K562 (cell line): ENCODE results near the gene REPS1. TPM values are rescaled to one million over a fixed set of nuclear protein-coding genes. Genes with fewer than 3 reads are reported as not detected.

ENCODE experiments used
- ATAC-seq: fragments of 200-7000 bp; cut with Tn5 transposase; 3 replicates; pipeline ENCODE4 v1.9.1; 2020; ENCODE audit warnings: moderate library complexity
- BruUV-seq: library from RNA; stranded (reverse); fragments of 400-500 nt; replicated peaks from 2 replicates; lab custom pipeline; 2021; lab: Mats Ljungman, UMichigan
- CTCF ChIA-PET: fragments of 300-600 bp; formaldehyde crosslinking; extraction: SDS; loops from one replicate; lab custom pipeline; 2021; ENCODE audit warnings: low intra/inter-chr PET ratio; lab: Yijun Ruan, JAX
- POLR2A ChIA-PET: fragments of 300-600, 350-650 bp; sonication (Branson Sonifier 250); formaldehyde crosslinking; extraction: SDS; loops from one replicate; lab custom pipeline; 2021; ENCODE audit warnings: antibody characterized with exemption, inconsistent platforms; lab: Yijun Ruan, JAX
- DNase-seq, 4 experiments: peaks; one replicate each; pipeline versions ENCODE4 v3.0.0 to v3.0.0-alpha.2; 2011 to 2018; ENCODE audit warnings: low spot score in 3 of 4, mixed read lengths in 3 of 4; ENCODE audit errors: extremely low read depth in 1 of 4
- FAIRE-seq: peaks from 2 replicates; lab custom pipeline; 2011; peaks lifted over from hg19 to GRCh38; lab: Jason Lieb, UNC
- H2AFZ ChIP-seq: 2 replicates; pipeline ENCODE4 v1.6.0; 2011; ENCODE audit warnings: low read depth, low read length, control low read depth, inconsistent platforms
- H3K27ac ChIP-seq: fragments of 200-600 bp; 3 replicates; pipeline ENCODE4 v1.8.0; 2011; ENCODE audit warnings: low read depth, mild to moderate bottlenecking, control low read depth, inconsistent platforms, low read length, moderate library complexity, mixed read lengths; ENCODE audit errors: extremely low read depth
- H3K27me3 ChIP-seq, 2 experiments: fragments of 300-600 bp in 1 of 2; 2 replicates in 1 of 2; 3 replicates in 1 of 2; pipeline versions ENCODE4 v1.6.0 to v1.8.0; 2011; ENCODE audit warnings: inconsistent platforms in 2 of 2, low read length in 2 of 2, mild to moderate bottlenecking in 1 of 2, mixed read lengths in 1 of 2, moderate library complexity in 1 of 2; ENCODE audit not compliant: control insufficient read depth in 2 of 2, insufficient read depth in 2 of 2
- H3K36me3 ChIP-seq: fragments of 300-600 bp; 3 replicates; pipeline ENCODE4 v1.8.0; 2011; ENCODE audit warnings: mild to moderate bottlenecking, low read length, inconsistent platforms; ENCODE audit not compliant: control insufficient read depth, insufficient read depth
- H3K4me1 ChIP-seq, 2 experiments: fragments of 200-600 bp in 1 of 2; replicated peaks in 1 of 2; 2 replicates in 1 of 2; 3 replicates in 1 of 2; pipeline versions ENCODE4 v1.5.1 to v1.8.0; 2011; ENCODE audit warnings: inconsistent platforms in 2 of 2, low read length in 2 of 2, mild to moderate bottlenecking in 1 of 2, mixed read lengths in 1 of 2, moderate library complexity in 1 of 2; ENCODE audit not compliant: control insufficient read depth in 2 of 2, insufficient read depth in 2 of 2
- H3K4me2 ChIP-seq: 2 replicates; pipeline ENCODE4 v1.6.1; 2011; ENCODE audit warnings: low read length, control low read depth, inconsistent platforms, mixed read lengths; ENCODE audit not compliant: insufficient read depth
- H3K4me3 ChIP-seq: fragments of 200-600 bp; sonication (generic), shearing (Covaris generic); 2 replicates; pipeline ENCODE4 v1.5.1; 2016; ENCODE audit warnings: control low read depth, inconsistent platforms
- H3K79me2 ChIP-seq: fragments of 200-600 bp; 3 replicates; pipeline ENCODE4 v1.8.0; 2011; ENCODE audit warnings: low read length, inconsistent platforms; ENCODE audit not compliant: control insufficient read depth, insufficient read depth
- H3K9ac ChIP-seq, 2 experiments: 2 replicates each; pipeline versions ENCODE4 v1.6.0 to v1.6.1; 2011; ENCODE audit warnings: low read depth in 2 of 2, low read length in 2 of 2, control low read depth in 1 of 2, inconsistent platforms in 1 of 2, mild to moderate bottlenecking in 1 of 2, mixed read lengths in 1 of 2; ENCODE audit not compliant: insufficient read depth in 1 of 2
- H3K9me1 ChIP-seq: one replicate; pipeline ENCODE4 v1.6.0; 2011; ENCODE audit warnings: inconsistent platforms, mild to moderate bottlenecking, low read length, moderate library complexity; ENCODE audit not compliant: control insufficient read depth, insufficient read depth
- H3K9me3 ChIP-seq: replicated peaks from 2 replicates; pipeline ENCODE4 v1.5.1; 2011; ENCODE audit warnings: low read depth, low read length, inconsistent platforms; ENCODE audit not compliant: control insufficient read depth, insufficient read depth
- H4K20me1 ChIP-seq: replicated peaks from 2 replicates; pipeline ENCODE4 v1.6.1; 2011; ENCODE audit warnings: low read length, inconsistent platforms, mixed read lengths; ENCODE audit not compliant: control insufficient read depth, insufficient read depth
- E2F1 ChIP-seq: sonication (generic); formaldehyde crosslinking; IDR thresholded peaks from 2 replicates; pipeline ENCODE4 v1.8.1; 2023; ENCODE audit warnings: mild to moderate bottlenecking, missing genetic modification reagents, moderate library complexity
- MAFK ChIP-seq: IDR thresholded peaks from 2 replicates; pipeline ENCODE4 v1.6.1; 2011; ENCODE audit warnings: low read length, improper control_type of control experiment
- MTF1 ChIP-seq: fragments of 250-450 bp; sonication (Bioruptor Pico); IDR thresholded peaks from 2 replicates; pipeline ENCODE4 v1.9.0; 2021; ENCODE audit warnings: moderate library complexity, mild to moderate bottlenecking, inconsistent platforms, borderline replicate concordance
- PHF20 ChIP-seq: fragments of 450-650 bp; IDR thresholded peaks from 2 replicates; pipeline ENCODE4 v1.6.1; 2018; ENCODE audit not compliant: partially characterized antibody
- WGBS: fragments of 100-300 bp; shearing (Covaris generic); methylation state at CpG from one replicate; pipeline ENCODE4 v1.1.6; 2016; ENCODE audit warnings: low coverage, mixed read lengths; ENCODE audit not compliant: insufficient coverage; ENCODE audit errors: missing lambda C conversion rate; 5-methylcytosine and 5-hydroxymethylcytosine counted together
- in situ Hi-C: fragments of 300-500 bp; cut with MboI; formaldehyde crosslinking; loops from 4 replicates; pipeline ENCODE4 v1.15.0; 2018; ENCODE audit warnings: inconsistent platforms, mixed read lengths
- intact Hi-C: fragments of 100-400 bp; cut with micrococcal nuclease; formaldehyde crosslinking; loops from 2 replicates; pipeline ENCODE4 v1.14.2; 2022
- polyA plus RNA-seq, 8 experiments: library from polyadenylated mRNA; depleted of rRNA in 4 of 8; stranded (reverse) in 5 of 8; unstranded in 3 of 8; fragments of >200 nt; fragmentation: Nextera tagmentation in 2 of 8; fragmentation: Illumina TruSeq in 1 of 8; extraction: Ambion mirVana in 2 of 8; extraction: Trizol in 1 of 8; gene quantifications; 2 replicates each; pipeline versions ENCODE4 v1.2.1 to v1.2.3, GENCODE V29; 2011 to 2014; ENCODE audit warnings: inconsistent platforms in 1 of 8, missing spikeins in 1 of 8
- total RNA-seq, 7 experiments: library from RNA; depleted of rRNA in 6 of 7; stranded (reverse); fragments of >200 nt in 6 of 7; fragmentation: Illumina TruSeq in 2 of 7; extraction: Trizol in 2 of 7; gene quantifications; 2 replicates each; pipeline versions ENCODE4 v1.2.1 to v1.2.3, GENCODE V29; 2011 to 2021; ENCODE audit warnings: low replicate concordance in 1 of 7

Gene REPS1
- total and polyA plus RNA-seq, 9 of the 15 experiments (the other 6 are each of a cell fraction or from before 2014, with no cell fraction given), result 7.9 to 36.0 (median 27.8) TPM

GRCh38 chr6:138865480-138866109, 122.5 kb downstream of the REPS1 start:
- TF ChIP-seq E2F1 (CRISPR knock-in tag) (no peak), PHF20 (no peak), MTF1 (CRISPR knock-in tag) (no peak), MAFK (no peak)
- Histone ChIP-seq H3K79me2 (no peaks in the 10 kb centered on the region), H3K4me2 (no peak overlapping the region), H3K4me1 (no peaks in the 10 kb centered on the region), H3K36me3 (no peaks in the 10 kb centered on the region), H3K27me3 (peaks cover 40 to 42% of the 10 kb centered on the region in 2 experiments), H2AFZ (no peak overlapping the region), H3K9me1 (no peaks in the 10 kb centered on the region), H4K20me1 (no peaks in the 10 kb centered on the region), H3K27ac (no peak overlapping the region), H3K4me3 (no peak overlapping the region), H3K9me3 (no peaks in the 10 kb centered on the region), H3K9ac (no peak overlapping the region)
- in situ Hi-C loops, result no loop called here
- ChIA-PET POLR2A (interaction anchor here (1.0 kb wide), 1 partner anchor 20 kb away, joined by 3 read pairs; no protein-coding TSS in a partner anchor), CTCF (no interaction called here)
- DNase-seq (no peak), FAIRE-seq (no peak), ATAC-seq (no peak)
- 6% methylated on average over 6 of the region's 6 CpGs for WGBS
- intact Hi-C loops, result no loop called here
- no TSS peak for BruUV-seq
